ENCODE results near the gene TWF2. TPM values are rescaled to one million over a fixed set of nuclear protein-coding genes. Genes with fewer than 3 reads are reported as not detected.

TWF2 gene
- total and polyA plus RNA-seq, 10 of the 15 experiments (the other 5 are each of a cell fraction or from before 2014, with no cell fraction given) = 0.16 to 106 (median 68.5) TPM

GRCh38 chr3:52200981-52201679, 37.8 kb downstream of the TWF2 start:
- RAD21 ChIA-PET (ENCODE audit: unreplicated experiment) = interaction anchor here (1.4 to 3.4 kb wide), 4 partner anchors 20 to 197 kb away, joined by 3 to 22 read pairs (median 10); partner anchors contain the start of genes POC1A and TLR9
- WGBS (ENCODE audit: insufficient coverage, insufficient replicate concordance, low lambda C conversion rate, missing lambda C conversion rate) = 81% methylated on average over 5 of the region's 5 CpGs

More at GRCh38 chr3:52200981-52201679, 37.8 kb downstream of the TWF2 start:
- no peak for ATAC-seq
- in situ Hi-C loops (cut with MboI) = no loop called here
- no peaks in the 10 kb centered on the region for H4K20me1 ChIP-seq (ENCODE audit: control insufficient read depth, insufficient read depth)
- H3K4me1 ChIP-seq (ENCODE audit: control insufficient read depth, insufficient read depth, low read length) = peaks cover 36% of the 10 kb centered on the region
- H3K27ac ChIP-seq (ENCODE audit: control insufficient read depth, insufficient read depth) = peak overlapping the region; percentile 62; the same call in 1 of the 2 replicates
- no peak overlapping the region for H3K9ac ChIP-seq (ENCODE audit: control insufficient read depth, insufficient read depth, low read length)
- DNase-seq (ENCODE audit: low read depth, low spot score) = no peak
- TF ChIP-seq ZBTB11 (CRISPR knock-in tag; IDR thresholded peaks at IDR 0.05) (no peak), BACH1 (IDR thresholded peaks at IDR 0.05; ENCODE audit: borderline replicate concordance) (no peak), DPF2 (IDR thresholded peaks at IDR 0.05) (no peak), EED (IDR thresholded peaks at IDR 0.05; ENCODE audit: low read depth) (no peak), BMI1 (IDR thresholded peaks at IDR 0.05; ENCODE audit: borderline replicate concordance) (no peak), CHD1 (IDR thresholded peaks at IDR 0.05; ENCODE audit: low read depth, low read length) (no peak), IRF3 (IDR thresholded peaks at IDR 0.05) (no peak)
- peak overlapping the region; percentile 44 for H3K4me2 ChIP-seq (ENCODE audit: control insufficient read depth, insufficient read depth)
- SMC1A ChIA-PET (ENCODE audit: uncharacterized antibody, unreplicated experiment) = interaction anchor here (0.9 to 2.8 kb wide), 8 partner anchors 19 to 148 kb away, joined by 3 to 28 read pairs (median 4); partner anchors contain the start of genes DUSP7, POC1A and TLR9
- 0 out of 2 replicates have a peak overlapping the region, but pooled peaks have one; percentile 28 for H3K4me3 ChIP-seq
- no TSS peak for BruUV-seq (replicated peaks)
- H3K36me3 ChIP-seq (ENCODE audit: control insufficient read depth in 2 of 2, insufficient read depth in 2 of 2, low read length in 1 of 2) = peaks cover 2 to 20% of the 10 kb centered on the region in 2 experiments; a peak in 3 of 4 replicates
- POLR2A ChIA-PET = interaction anchor here (0.9 to 1.8 kb wide), 9 partner anchors 9 to 144 kb away, joined by 3 to 4 read pairs (median 3); partner anchors contain the start of genes DUSP7 and TLR9
- CTCF ChIA-PET = interaction anchor here (0.6 to 7.2 kb wide), 9 partner anchors 9 to 245 kb away, joined by 3 to 59 read pairs (median 6); partner anchors contain the start of genes DUSP7, POC1A, TLR9 and WDR82
- FAIRE-seq = no peak
- intact Hi-C loops (cut with micrococcal nuclease; ENCODE audit: unreplicated experiment) = no loop called here
- no peak overlapping the region for H2AFZ ChIP-seq (ENCODE audit: control insufficient read depth, low read depth, low read length)
- H3K9me3 ChIP-seq (replicated peaks; ENCODE audit: control insufficient read depth, insufficient read depth, low read length) = no peaks in the 10 kb centered on the region
- H3K79me2 ChIP-seq (ENCODE audit: control insufficient read depth, insufficient read depth, low read length) = peaks cover 24% of the 10 kb centered on the region
- H3K27me3 ChIP-seq (replicated peaks in 1 of 2; ENCODE audit: control insufficient read depth in 2 of 2, insufficient read depth in 2 of 2, low read length in 1 of 2) = no peaks in the 10 kb centered on the region

Data from GM12878 (cell line).